HS-5 (cell line): ENCODE measurements around the gene OGDHL.
"Not testable (repeated sequence)": the region's sequence is repeated elsewhere in the genome, so short reads cannot be mapped to it uniquely, and the experiment has no call there.

Experiments
- DNase-seq: peaks from one replicate; pipeline ENCODE4 v3.0.0-alpha.2; 2012; ENCODE audit warnings: low read depth

The OGDHL gene

GRCh38 chr10:49761789-49762565 is at the start of gene OGDHL:
Gene OGDHL, minus strand, starts transcription at chr10:49762323. Its CDS starts 3,731 bp downstream, at chr10:49758592.
- DNase-seq = no peak

- DNase-seq = no peak
Measured at GRCh38 chr10:49803988-49804387, 41.9 kb upstream of the OGDHL start.

- DNase-seq = no peak
Measured at GRCh38 chr10:49798275-49798674, 36.2 kb upstream of the OGDHL start.

GRCh38 chr10:49791100-49791499 is 29.0 kb upstream of the OGDHL start:
- no peak for DNase-seq

GRCh38 chr10:49784681-49785080 is 22.6 kb upstream of the OGDHL start:
- no peak for DNase-seq

- DNase-seq = no peak
Measured at GRCh38 chr10:49783645-49784044, 21.5 kb upstream of the OGDHL start.

- DNase-seq = no peak
Measured at GRCh38 chr10:49781247-49781646, 19.1 kb upstream of the OGDHL start.

- DNase-seq = no peak
Measured at GRCh38 chr10:49778197-49778596, 16.1 kb upstream of the OGDHL start.

GRCh38 chr10:49776851-49777250 is 14.7 kb upstream of the OGDHL start:
- no peak for DNase-seq

- no peak for DNase-seq
Measured at GRCh38 chr10:49775014-49775413, 12.9 kb upstream of the OGDHL start.

- not testable (repeated sequence) for DNase-seq
Measured at GRCh38 chr10:49772944-49773343, 10.8 kb upstream of the OGDHL start.

- not testable (repeated sequence) for DNase-seq
Measured at GRCh38 chr10:49771046-49771445, 8.9 kb upstream of the OGDHL start.

GRCh38 chr10:49769692-49770091 is 7.6 kb upstream of the OGDHL start:
- DNase-seq = no peak

- DNase-seq = no peak
Measured at GRCh38 chr10:49768731-49769130, 6.6 kb upstream of the OGDHL start.

GRCh38 chr10:49768329-49768728 is 6.2 kb upstream of the OGDHL start:
- no peak for DNase-seq

GRCh38 chr10:49767752-49768151 is 5.6 kb upstream of the OGDHL start:
- DNase-seq = no peak

- no peak for DNase-seq
Measured at GRCh38 chr10:49766484-49766883, 4.4 kb upstream of the OGDHL start.

GRCh38 chr10:49762566-49762877 is 399 bp upstream of the OGDHL start:
- DNase-seq = no peak

GRCh38 chr10:49761201-49761788 is 828 bp downstream of the OGDHL start:
- no peak for DNase-seq

- no peak for DNase-seq
Measured at GRCh38 chr10:49760789-49761188, 1.3 kb downstream of the OGDHL start.

GRCh38 chr10:49759787-49760551 is 2.2 kb downstream of the OGDHL start:
- no peak for DNase-seq

GRCh38 chr10:49758249-49758930 is 3.7 kb downstream of the OGDHL start:
- DNase-seq = no peak

- no peak for DNase-seq
Measured at GRCh38 chr10:49756641-49757040, 5.5 kb downstream of the OGDHL start.
